GM19035 (cell line): ENCODE results near the gene ABCE1.

Experiments
- ATAC-seq: cut with Tn5 transposase; IDR thresholded peaks from one replicate; pipeline ENCODE4 v1.9.1; 2021; ENCODE audit not compliant: unreplicated experiment

ABCE1 gene

GRCh38 chr4:145176641-145177432 lies 78.7 kb downstream of the ABCE1 start:
- ATAC-seq, result no peak

- no peak for ATAC-seq
Observed at GRCh38 chr4:145177511-145177905, 79.4 kb downstream of the ABCE1 start.

DNA sequence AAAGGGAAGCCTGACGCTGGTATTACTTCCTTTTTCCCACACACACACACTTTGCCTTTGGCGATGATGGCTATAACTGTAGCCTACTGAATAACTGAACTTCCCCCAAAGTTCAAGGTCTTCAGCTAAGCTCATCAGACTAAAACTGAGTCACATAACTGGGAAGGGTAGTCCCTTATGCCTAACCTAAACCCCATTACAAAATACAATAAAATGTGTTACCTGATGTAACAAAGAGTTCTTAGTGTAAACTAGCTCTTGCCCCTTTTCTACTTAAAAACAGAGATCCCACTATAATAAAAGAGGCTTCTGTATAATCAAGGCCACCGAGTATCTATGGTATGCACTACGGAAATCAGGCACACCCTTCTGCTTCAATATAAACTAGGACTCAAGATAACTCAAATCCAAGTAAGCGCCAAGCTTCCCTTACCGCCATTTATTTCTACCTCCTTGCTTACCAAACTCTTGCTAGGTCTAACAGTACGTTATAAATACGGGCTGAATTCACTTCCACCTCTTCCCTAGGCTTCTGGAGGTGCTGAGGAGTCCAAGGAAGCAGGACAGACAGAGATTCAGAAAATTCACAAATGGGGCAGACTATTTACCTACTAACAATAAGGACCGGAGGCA lies 79.9 kb downstream of the ABCE1 start:
- no peak for ATAC-seq

- no peak for ATAC-seq
Observed at GRCh38 chr4:145178740-145179280, 80.7 kb downstream of the ABCE1 start.
